ENCODE measurements around the gene APBA1. TPM values are rescaled to one million over a fixed set of nuclear protein-coding genes. Genes with fewer than 3 reads are reported as not detected.

Gene APBA1
- 10 to 100 TPM; 11.9 to 14.4 TPM for total RNA-seq
- long read RNA-seq, partial matches to known transcripts = 0 of 3 reads
- long read RNA-seq, other reads (novel, unspliced or antisense) = 3 of 3 reads

- ATAC-seq (peak; percentile 70), DNase-seq (peak; percentile 47 to 69)
- intact Hi-C loops (cut with DNase I, micrococcal nuclease) = loop anchor here in 1 of 2 donors (10.0 kb wide), 1 partner anchor 213 kb away; no protein-coding TSS in a partner anchor
Measured at GRCh38 chr9:69671879-69672595, at the start of gene APBA1. APBA1 (minus strand) TSS chr9:69672371.

- DNase-seq = peak in 1 of 2 donors; percentile 32
- intact Hi-C loops (cut with DNase I, micrococcal nuclease) = no loop called here
- ATAC-seq = peak; percentile 47
Measured at GRCh38 chr9:69719983-69720382, 47.8 kb upstream of the APBA1 start.

GRCh38 chr9:69719367-69719766 lies 47.2 kb upstream of the APBA1 start:
- DNase-seq = no peak
- ATAC-seq = peak; percentile 35
- intact Hi-C loops (cut with DNase I, micrococcal nuclease) = no loop called here

GRCh38 chr9:69718218-69718617 lies 46.0 kb upstream of the APBA1 start:
- peak; percentile 75 for ATAC-seq
- DNase-seq = peak; percentile 45 to 61
- intact Hi-C loops (cut with DNase I, micrococcal nuclease) = no loop called here

GRCh38 chr9:69715825-69716224 lies 43.7 kb upstream of the APBA1 start:
- intact Hi-C loops (cut with DNase I, micrococcal nuclease) = no loop called here
- DNase-seq = no peak

GRCh38 chr9:69715096-69715495 lies 42.9 kb upstream of the APBA1 start:
- DNase-seq (no peak), ATAC-seq (no peak)
- intact Hi-C loops (cut with DNase I, micrococcal nuclease) = no loop called here

More at GRCh38 chr9:69715825-69716224, 43.7 kb upstream of the APBA1 start:
- peak; percentile 69 for ATAC-seq

GRCh38 chr9:69697475-69697874 lies 25.3 kb upstream of the APBA1 start:
- DNase-seq (no peak), ATAC-seq (no peak)
- intact Hi-C loops (cut with DNase I, micrococcal nuclease) = no loop called here

- intact Hi-C loops (cut with DNase I, micrococcal nuclease) = no loop called here
- no peak for ATAC-seq
- no peak for DNase-seq
Measured at GRCh38 chr9:69696802-69697201, 24.6 kb upstream of the APBA1 start.

GRCh38 chr9:69689991-69690538 lies 17.9 kb upstream of the APBA1 start:
- intact Hi-C loops (cut with DNase I, micrococcal nuclease) = no loop called here
- no peak for DNase-seq
- ATAC-seq = peak; percentile 42

GRCh38 chr9:69683927-69684326 lies 11.8 kb upstream of the APBA1 start:
- DNase-seq = no peak
- intact Hi-C loops (cut with DNase I, micrococcal nuclease) = no loop called here
- ATAC-seq = no peak

GRCh38 chr9:69678843-69679538 lies 6.8 kb upstream of the APBA1 start:
- ATAC-seq = peak; percentile 47
- no peak for DNase-seq
- intact Hi-C loops (cut with DNase I, micrococcal nuclease) = loop anchor here in 1 of 2 donors (10.0 kb wide), 1 partner anchor 206 kb away; no protein-coding TSS in a partner anchor

- DNase-seq (no peak), ATAC-seq (no peak)
- intact Hi-C loops (cut with DNase I, micrococcal nuclease) = loop anchor here in 1 of 2 donors (10.0 kb wide), 1 partner anchor 207 kb away; no protein-coding TSS in a partner anchor
Measured at GRCh38 chr9:69677931-69678330, 5.8 kb upstream of the APBA1 start.

GRCh38 chr9:69675563-69675962 lies 3.4 kb upstream of the APBA1 start:
- intact Hi-C loops (cut with DNase I, micrococcal nuclease) = loop anchor here in 1 of 2 donors (10.0 kb wide), 1 partner anchor 209 kb away; no protein-coding TSS in a partner anchor
- ATAC-seq = no peak
- DNase-seq = no peak

- intact Hi-C loops (cut with DNase I, micrococcal nuclease) = loop anchor here in 1 of 2 donors (10.0 kb wide), 1 partner anchor 210 kb away; no protein-coding TSS in a partner anchor
- DNase-seq = no peak
- no peak for ATAC-seq
Measured at GRCh38 chr9:69674716-69675438, 2.7 kb upstream of the APBA1 start.

- ATAC-seq (no peak), DNase-seq (no peak)
- intact Hi-C loops (cut with DNase I, micrococcal nuclease) = loop anchor here in 1 of 2 donors (10.0 kb wide), 1 partner anchor 211 kb away; no protein-coding TSS in a partner anchor
Measured at GRCh38 chr9:69674112-69674685, 2.0 kb upstream of the APBA1 start.

GRCh38 chr9:69673311-69673640 lies 1.1 kb upstream of the APBA1 start:
- no peak for ATAC-seq
- intact Hi-C loops (cut with DNase I, micrococcal nuclease) = loop anchor here in 1 of 2 donors (10.0 kb wide), 1 partner anchor 212 kb away; no protein-coding TSS in a partner anchor

GRCh38 chr9:69672596-69673310 lies 582 bp upstream of the APBA1 start:
- peak; percentile 87 for ATAC-seq
- intact Hi-C loops (cut with DNase I, micrococcal nuclease) = loop anchor here in 1 of 2 donors (10.0 kb wide), 1 partner anchor 212 kb away; no protein-coding TSS in a partner anchor

More at GRCh38 chr9:69673311-69673640, 1.1 kb upstream of the APBA1 start:
- no peak for DNase-seq

More at GRCh38 chr9:69672596-69673310, 582 bp upstream of the APBA1 start:
- peak; percentile 76 to 85 for DNase-seq
